ENCODE results near the gene ITGB1. TPM values are rescaled to one million over a fixed set of nuclear protein-coding genes. Genes with fewer than 3 reads are reported as not detected.

ITGB1 gene
- total and polyA plus RNA-seq, 11 donors, result 150 to 1,693 (median 701) TPM

- no peak overlapping the region for H3K4me3 ChIP-seq
- H3K27ac ChIP-seq, result peak overlapping the region in 10 of 12 donors; percentile 2 to 70 (median 28)
- TF ChIP-seq CTCF (IDR thresholded peaks at IDR 0.05) (no peak), POLR2A (IDR thresholded peaks at IDR 0.05) (no peak)
- intact Hi-C loops (cut with DNase I), result no loop called here
- no peaks in the 10 kb centered on the region for H3K9me3 ChIP-seq
- H3K27me3 ChIP-seq, result no peaks in the 10 kb centered on the region
- no peaks in the 10 kb centered on the region for H3K36me3 ChIP-seq
- H3K4me1 ChIP-seq, result peaks cover 11 to 95% (median 80%) of the 10 kb centered on the region in 12 donors
- ATAC-seq (peak in 3 of 4 donors; percentile 43 to 67 (median 60)), DNase-seq (peak in 2 of 5 donors; percentile 35 to 70)
- 66 to 76% (median 74%) methylated on average over 19 to 24 of the region's 24 CpGs for WGBS, 4 donors
Observed at GRCh38 chr10:32943854-32944661, 14.0 kb downstream of the ITGB1 start.

GRCh38 chr10:32943395-32943794, 14.6 kb downstream of the ITGB1 start:
- H3K36me3 ChIP-seq, result no peaks in the 10 kb centered on the region
- intact Hi-C loops (cut with DNase I), result no loop called here
- no peak overlapping the region for H3K4me3 ChIP-seq
- H3K4me1 ChIP-seq, result peaks cover 7 to 95% (median 80%) of the 10 kb centered on the region in 12 donors
- H3K9me3 ChIP-seq, result no peaks in the 10 kb centered on the region
- TF ChIP-seq POLR2A (IDR thresholded peaks at IDR 0.05), result no peak
- no peak for TF ChIP-seq CTCF (IDR thresholded peaks at IDR 0.05)
- no peaks in the 10 kb centered on the region for H3K27me3 ChIP-seq
- ATAC-seq, result no peak
- peak overlapping the region in 7 of 12 donors; percentile 2 to 70 (median 34) for H3K27ac ChIP-seq
- 48 to 65% (median 60%) methylated on average over 2 of the region's 2 CpGs for WGBS, 4 donors
- no peak for DNase-seq

GRCh38 chr10:32942081-32942480, 15.9 kb downstream of the ITGB1 start:
- Histone ChIP-seq H3K36me3 (no peaks in the 10 kb centered on the region), H3K9me3 (no peaks in the 10 kb centered on the region), H3K27me3 (no peaks in the 10 kb centered on the region), H3K27ac (peak overlapping the region; percentile 11 to 87 (median 56)), H3K4me1 (peaks cover 7 to 96% (median 86%) of the 10 kb centered on the region in 12 donors), H3K4me3 (no peak overlapping the region)
- TF ChIP-seq POLR2A (IDR thresholded peaks at IDR 0.05), result no peak
- TF ChIP-seq CTCF (IDR thresholded peaks at IDR 0.05), result no peak
- DNase-seq, result no peak
- intact Hi-C loops (cut with DNase I), result no loop called here
- WGBS, 4 donors, result 88 to 95% (median 94%) methylated on average over 1 of the region's 1 CpG
- ATAC-seq, result no peak

GRCh38 chr10:32941357-32941756, 16.7 kb downstream of the ITGB1 start:
- ATAC-seq (peak; percentile 29 to 65 (median 48)), DNase-seq (no peak)
- TF ChIP-seq POLR2A (IDR thresholded peaks at IDR 0.05), result no peak
- TF ChIP-seq CTCF (IDR thresholded peaks at IDR 0.05), result no peak
- Histone ChIP-seq H3K9me3 (no peaks in the 10 kb centered on the region), H3K36me3 (no peaks in the 10 kb centered on the region), H3K27me3 (no peaks in the 10 kb centered on the region), H3K4me1 (peaks cover 7 to 98% (median 85%) of the 10 kb centered on the region in 12 donors), H3K4me3 (peak overlapping the region in 2 of 12 donors; percentile 3 to 21), H3K27ac (peak overlapping the region; percentile 11 to 87 (median 56))
- intact Hi-C loops (cut with DNase I), result loop anchor here in 1 of 10 donors (2.0 kb wide), 1 partner anchor 15 kb away; no protein-coding TSS in a partner anchor
- WGBS, 4 donors, result 2 to 8% (median 4%) methylated on average over 2 of the region's 2 CpGs

Measured in heart left ventricle (tissue), 16 donors.